ENCODE results near the gene WDR4.
"Not testable (repeated sequence)": the region's sequence is repeated elsewhere in the genome, so short reads cannot be mapped to it uniquely, and the experiment has no call there.

The WDR4 gene

DNA sequence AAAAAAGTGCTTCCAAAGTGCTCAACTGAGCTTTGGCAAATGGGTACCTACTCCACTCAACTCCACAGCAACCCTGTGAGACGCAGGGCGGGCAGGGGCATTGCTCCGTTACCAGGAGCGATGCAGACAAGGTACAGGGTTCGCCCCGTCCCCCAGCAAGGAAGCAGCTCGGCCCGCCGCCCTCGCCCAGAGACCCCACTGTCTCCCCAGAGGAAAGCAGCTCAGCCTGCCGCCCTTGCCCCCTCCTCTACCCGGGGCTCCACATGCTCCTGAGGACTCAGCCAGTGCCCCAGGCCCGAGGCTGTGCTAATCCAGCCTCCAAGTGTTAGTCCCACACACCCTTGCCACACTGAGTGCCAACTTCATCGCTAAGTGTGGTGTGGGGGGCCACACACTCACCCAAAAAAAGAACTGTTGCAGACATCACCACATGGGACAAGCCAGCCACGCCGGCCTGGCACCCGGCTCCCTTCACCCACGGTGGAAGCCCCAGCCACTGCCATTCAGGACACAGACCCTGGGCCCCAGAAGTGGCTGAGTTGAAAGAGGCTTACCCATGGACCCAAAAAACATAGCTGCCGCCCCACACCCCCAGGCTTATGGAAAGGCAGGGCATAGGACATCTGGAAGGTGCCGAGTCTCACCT lies 26.3 kb downstream of the WDR4 start:
- DNase-seq (ENCODE audit: low read depth): no peak

DNA sequence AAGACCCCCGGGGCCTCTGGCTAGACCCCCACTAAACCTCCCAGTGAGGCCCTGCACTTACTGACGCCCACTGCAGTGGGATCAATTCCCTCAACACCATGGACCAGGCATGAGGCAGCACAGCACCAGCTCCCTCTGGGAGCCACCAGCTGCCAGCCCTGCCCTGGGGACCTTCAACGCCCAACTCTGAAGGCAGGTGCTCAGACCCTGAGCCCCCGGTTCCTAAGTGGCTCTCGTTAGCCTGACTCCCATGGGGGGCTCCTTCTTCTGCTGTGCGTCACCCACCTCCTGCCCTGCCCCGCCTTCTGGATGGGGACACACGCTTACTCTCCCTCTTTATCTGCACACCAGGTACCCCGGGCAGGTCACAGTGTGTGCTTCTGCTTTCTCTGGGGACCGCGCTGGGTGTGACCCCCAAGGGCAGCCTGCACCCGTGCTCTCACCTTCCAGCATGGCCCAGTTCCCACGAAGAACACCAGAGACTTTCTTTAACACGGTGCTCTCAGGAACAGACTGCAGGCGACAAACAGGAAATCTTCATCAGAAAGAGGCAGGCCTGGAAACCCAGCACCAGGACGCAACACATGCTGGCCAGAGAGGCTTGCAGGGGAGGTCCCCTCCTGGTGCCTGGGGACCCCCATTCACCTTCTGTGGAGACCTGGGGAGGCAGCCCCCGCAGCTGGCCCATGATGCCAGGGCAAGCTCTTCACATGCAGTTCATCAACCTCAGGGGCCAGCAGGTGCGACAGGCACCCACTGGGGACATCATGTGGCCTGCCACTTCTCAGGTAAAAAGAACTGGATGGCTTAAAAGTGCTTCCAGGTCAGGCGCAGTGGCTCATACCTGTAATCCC lies 27.3 kb downstream of the WDR4 start:
- DNase-seq (ENCODE audit: low read depth): no peak

DNA sequence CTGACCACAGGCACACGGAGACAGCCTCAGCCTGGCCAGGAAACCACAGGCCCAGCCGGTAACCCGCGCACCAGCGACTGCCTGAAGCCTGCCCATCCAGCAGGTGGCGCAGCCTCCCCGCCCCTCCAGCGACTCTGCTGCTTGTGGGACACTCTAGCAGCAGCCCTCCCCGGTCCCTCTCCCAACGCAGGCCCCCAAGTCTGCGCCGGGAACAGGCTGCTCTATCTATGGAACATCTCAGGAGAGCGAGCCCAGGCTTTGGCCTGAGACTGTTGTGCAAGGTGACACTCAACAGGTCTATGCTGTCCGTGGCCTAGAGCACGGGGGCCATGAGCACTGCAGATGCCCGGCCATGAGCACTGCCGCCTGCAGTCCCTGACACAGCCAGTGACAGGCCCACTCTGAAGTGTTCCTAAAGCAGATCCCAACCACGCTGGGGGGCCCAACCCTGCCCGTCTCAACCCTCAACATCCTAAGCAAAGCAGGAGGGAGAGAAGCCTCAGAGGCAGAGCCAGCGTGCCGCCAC lies 28.4 kb downstream of the WDR4 start:
- no peak for DNase-seq (ENCODE audit: low read depth)

DNA sequence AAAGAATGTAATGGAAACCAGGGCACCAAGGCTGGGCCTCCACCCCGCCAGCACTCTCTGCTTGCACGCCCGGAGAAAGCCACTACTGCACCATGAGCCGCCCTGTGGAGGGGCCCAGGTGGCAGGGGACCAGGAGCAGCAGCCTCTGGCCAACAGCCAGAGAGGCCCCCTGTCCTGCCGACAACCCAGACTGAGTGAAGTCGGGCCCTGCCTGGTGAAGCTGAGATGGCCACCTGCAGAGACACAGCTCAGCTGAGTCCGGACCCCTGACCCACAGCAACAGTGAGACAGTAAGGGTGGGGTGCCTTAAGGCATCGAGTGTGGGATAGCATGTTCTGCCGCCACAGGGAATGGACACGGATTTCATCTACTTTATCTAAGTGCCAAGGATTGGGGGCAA lies 28.9 kb downstream of the WDR4 start:
- no peak for DNase-seq (ENCODE audit: low read depth)

DNA sequence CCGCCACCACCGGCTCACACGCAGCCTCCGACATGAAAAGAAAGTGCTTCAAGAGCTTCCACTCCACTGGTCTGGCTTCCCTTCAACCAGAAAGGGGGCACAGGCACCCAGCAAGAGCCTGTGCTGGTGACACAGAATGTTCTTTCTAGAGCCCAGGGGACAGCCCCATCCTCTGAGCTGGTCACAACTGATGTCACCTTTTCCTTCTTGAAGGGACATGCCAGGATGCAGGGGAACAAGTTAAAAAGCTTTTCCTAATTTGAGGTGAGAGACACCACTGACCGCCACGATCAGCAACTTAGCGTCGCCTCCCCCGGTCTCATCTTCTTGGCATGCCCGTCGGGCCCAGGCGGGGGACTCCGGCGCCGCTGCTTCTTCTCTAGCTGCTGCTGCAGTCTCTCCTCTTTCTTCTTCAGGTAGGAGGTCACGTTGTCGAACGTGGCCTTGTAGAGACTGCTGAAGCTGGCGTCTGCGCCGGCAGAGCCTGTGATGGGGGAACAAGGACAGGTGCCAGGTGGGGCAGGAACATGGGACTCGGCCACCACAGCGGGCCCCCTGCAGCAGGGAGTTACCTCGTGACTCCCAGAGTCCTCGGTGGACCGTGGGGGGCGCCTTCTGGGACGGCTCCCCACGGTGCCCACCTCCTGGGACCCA lies 29.5 kb downstream of the WDR4 start:
- no peak for DNase-seq (ENCODE audit: low read depth)

DNA sequence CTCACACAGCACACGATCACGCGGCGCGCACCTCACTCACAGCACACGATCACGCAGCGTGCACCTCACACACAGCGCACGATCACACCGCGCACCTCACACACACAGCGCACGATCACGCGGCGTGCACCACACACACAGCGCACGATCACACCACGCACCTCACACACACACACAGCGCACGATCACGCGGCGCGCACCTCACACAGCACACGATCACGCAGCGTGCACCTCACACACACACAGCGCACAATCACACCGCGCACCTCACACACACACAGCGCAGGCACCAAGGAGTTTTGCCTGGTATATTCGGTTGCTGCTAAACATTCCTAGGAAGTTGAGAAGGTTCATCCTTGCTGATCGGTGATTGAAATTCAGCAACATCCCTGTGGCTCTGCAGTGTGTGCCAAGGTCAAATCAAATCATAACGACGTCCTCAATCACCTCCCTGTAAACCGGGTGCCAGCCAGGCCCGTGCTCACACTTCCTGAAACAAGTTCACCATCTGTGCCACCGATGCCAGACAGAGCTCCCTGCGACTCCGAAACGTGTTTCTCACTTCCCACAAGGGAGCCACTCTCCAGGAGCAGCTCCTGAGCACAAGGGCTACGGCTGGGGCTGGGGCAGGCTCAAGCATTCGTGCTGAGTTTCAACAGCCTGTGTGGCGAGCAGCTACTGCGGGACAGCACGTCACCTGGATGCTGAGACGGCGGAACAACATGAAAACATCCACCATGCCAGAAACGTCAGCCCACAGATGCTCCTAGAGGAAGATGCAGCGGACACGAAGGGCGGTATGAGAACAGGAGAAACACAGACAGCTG lies 30.2 kb downstream of the WDR4 start:
- DNase-seq (ENCODE audit: low read depth): no peak

DNA sequence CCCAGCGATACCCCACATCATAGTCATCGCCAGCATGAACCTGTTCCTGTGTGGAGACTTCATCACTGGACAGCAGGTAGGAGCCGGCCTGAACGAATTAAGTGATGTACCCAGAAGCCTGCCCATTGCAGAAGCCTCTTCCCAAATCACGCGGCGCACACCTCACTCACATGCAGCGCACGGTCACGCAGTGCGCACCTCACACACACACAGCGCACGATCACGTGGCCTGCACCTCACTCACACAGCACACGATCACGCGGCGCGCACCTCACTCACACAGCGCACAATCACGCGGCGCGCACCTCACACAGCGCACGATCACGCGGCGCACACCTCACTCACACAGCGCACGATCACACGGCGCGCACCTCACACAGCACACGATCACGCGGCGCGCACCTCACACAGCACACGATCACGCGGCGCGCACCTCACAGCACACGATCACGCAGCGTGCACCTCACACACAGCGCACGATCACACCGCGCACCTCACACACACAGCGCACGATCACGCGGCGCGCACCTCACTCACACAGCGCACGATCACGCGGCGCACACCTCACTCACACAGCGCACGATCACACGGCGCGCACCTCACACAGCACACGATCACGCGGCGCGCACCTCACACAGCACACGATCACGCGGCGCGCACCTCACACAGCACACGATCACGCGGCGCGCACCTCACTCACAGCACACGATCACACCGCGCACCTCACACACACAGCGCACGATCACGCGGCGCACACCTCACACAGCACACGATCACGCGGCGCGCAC lies 31.0 kb downstream of the WDR4 start:
- DNase-seq (ENCODE audit: low read depth): not testable (repeated sequence)

DNA sequence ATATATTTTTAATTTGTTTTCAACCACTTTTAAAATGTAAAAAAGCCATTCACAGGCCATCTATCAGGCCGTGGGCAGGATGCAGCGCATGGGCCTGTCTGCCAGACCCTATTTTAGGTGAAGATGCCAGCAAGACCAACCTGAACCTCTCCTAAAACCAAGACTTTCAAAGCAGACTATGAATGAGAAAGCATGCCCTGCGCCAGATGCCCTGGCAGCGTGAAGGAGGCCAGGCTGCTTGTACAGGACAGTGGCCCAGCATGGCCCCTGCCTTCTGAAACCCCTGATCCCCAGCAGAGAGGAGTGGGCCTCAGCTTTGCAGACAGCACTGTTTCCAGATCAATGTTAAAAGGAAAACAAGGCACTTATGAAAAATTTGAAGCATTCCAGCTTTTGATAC lies 31.6 kb downstream of the WDR4 start:
- DNase-seq (ENCODE audit: low read depth): no peak

DNA sequence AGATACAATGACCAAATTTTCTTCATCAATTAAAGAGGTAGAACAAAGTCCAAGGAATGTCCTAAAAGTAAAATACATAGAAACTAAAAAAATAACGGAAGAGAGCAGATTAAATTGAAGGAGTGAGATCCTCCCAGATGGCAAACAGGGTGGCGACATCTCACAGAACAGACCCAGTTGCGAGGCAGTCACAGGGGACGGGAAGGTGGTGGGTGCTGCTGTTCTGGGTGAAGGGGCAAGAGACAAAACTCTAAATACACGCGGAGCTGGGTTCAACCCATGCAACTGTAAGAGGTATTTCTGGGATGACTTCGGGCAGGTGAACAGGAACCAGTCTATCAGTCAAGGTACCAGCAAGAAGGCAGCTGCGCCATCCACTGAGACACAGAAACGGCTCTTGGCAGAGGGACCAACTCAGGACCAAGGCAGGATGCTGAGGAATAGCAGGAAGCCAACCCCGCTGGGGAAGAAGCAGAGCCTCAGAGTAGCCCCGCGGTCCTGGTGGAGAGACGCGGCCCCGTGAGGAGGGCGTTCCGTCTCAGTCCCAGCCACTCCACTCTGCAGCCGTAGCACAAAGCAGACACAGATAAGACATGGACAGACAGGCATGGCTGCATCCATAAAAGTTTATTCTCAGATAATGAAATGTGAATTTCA lies 32.2 kb downstream of the WDR4 start:
- DNase-seq (ENCODE audit: low read depth): no peak

DNA sequence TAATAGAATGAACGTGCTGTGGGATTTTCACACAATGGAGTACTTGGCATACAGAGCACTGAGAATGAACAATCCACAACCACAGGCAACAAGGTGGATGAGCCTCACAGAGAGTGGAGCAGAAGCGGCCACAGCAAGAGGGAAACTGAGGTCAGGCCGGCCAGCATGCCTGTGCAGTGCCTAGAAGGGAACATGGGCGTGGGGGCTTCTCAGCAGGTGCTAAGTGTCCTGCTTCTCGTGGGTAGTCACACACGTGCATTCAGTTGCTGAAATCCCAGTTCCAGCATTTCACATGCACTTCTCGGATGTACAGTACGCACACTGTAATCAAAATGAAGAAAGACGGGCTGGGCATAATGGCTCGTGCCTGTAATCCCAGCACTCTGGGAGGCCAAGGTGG lies 33.1 kb downstream of the WDR4 start:
- DNase-seq (ENCODE audit: low read depth): no peak

DNA sequence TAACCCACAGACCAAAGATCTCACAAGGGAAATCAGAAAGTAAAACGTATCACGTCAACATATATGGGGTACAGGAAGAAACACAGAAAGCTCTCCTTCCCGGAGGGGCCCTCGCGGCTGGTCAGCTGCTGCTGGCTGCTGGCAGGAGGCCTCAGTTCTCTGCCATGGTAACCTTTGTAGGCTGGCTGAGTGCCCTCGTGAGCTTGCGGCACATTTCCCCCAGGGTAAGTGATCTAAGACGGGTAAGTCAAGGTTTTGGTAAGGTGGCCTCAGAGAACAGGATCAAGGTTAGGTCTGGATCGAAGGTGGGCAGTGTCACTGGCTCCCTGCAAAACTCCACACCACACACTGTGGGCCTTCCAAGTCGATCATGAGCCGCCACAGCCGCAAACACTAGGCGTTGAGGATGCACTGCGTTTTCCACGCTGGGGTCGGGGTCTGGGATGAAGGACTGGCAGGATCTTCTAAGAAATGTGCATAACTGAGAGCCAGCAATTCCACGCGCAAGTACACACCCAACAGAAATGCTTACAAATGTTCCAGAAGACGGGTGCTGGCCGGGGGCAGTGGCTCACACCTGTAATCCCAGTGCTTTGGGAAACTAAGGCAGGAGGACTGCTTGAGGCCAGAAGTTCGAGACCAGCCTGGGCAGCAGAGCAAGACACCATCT lies 33.9 kb downstream of the WDR4 start:
- DNase-seq (ENCODE audit: low read depth): no peak

DNA sequence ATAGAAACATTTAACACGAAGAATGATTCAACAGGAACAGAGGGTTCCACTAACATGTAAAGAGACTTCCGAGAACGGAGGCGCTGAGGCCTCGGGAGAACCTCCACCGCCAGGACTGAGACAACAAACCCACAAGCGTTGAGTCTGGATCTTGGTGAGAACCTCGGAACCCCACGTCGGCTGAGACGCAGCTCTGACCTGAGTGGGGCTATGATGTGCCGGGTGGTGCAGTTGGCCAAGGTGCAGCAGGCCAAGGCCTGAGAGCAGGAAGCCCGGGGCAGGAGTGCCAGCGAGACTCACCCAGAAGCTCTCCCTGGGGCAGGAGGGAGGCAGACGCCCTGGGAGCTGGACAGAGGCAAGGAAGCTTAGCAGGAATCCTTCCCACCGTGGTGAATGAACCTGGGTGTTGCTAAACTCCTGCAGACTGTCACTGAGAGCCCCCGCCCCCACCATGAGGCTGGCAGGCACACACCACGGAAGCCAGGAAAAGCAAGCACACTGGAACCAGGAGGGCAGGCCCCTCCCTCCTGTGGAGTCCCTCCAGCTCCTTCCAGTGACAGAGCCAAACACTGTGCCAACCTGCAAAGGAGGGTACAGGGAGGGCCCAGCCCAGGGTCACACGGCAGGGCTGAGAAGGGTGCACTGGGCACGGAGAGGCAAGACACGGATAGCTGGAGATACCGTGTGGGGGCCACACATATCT lies 34.8 kb downstream of the WDR4 start:
- DNase-seq (ENCODE audit: low read depth): no peak

DNA sequence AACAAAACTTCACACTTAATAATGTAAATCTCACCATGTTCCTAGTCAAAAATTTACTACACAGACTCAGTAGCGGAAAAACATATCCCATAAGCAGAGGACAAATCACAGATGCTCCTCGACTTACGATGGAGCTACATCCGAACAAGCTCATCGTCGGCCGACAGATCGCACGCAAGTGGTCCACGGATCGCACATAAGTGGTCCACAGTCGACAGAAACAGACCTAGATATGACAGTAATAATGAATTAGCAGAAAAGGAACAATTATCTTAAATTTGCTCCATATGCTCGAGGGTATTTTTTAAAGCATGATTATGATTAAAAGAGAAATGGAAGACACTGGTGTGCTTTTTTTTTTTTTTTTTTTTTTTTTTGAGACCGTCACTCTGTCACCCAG lies 36.3 kb downstream of the WDR4 start:
- no peak for DNase-seq (ENCODE audit: low read depth)

DNA sequence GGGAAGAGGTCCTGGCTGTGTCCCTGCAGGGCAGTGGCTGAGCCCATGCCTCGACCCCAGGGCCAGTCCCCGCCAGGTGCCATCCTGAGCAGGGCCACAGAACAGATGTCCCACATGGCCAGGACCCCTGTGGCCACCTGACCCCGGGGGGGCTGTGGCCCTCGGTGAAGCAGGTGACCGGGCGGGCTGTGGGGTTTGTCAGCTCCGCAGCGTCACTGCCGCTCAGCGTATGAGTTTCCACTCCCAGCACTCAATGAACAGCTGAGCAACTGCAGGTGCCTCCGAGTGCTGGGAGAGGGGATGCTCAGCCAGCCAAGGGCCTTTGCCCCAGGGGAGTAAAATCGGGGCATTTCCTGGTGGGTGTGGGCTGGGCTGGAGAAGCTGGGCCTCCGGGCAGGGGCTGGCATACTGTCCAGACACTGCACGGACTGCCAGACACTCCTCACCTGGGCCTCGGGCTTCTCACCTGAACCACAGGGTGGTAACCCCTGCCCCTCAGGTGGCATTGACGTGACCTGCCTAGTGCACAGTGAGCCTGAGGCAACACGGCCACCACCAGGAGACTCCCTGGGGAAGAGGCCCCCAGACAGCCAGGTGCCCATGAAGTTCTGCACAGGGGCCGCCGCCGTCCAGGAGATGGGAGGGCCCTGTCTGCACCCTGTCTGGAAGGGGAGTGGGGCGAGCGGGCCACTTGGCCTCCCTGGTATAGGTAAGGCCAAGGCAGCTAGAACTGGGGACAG lies 37.3 kb downstream of the WDR4 start:
- DNase-seq (ENCODE audit: low read depth): not testable (repeated sequence)

DNA sequence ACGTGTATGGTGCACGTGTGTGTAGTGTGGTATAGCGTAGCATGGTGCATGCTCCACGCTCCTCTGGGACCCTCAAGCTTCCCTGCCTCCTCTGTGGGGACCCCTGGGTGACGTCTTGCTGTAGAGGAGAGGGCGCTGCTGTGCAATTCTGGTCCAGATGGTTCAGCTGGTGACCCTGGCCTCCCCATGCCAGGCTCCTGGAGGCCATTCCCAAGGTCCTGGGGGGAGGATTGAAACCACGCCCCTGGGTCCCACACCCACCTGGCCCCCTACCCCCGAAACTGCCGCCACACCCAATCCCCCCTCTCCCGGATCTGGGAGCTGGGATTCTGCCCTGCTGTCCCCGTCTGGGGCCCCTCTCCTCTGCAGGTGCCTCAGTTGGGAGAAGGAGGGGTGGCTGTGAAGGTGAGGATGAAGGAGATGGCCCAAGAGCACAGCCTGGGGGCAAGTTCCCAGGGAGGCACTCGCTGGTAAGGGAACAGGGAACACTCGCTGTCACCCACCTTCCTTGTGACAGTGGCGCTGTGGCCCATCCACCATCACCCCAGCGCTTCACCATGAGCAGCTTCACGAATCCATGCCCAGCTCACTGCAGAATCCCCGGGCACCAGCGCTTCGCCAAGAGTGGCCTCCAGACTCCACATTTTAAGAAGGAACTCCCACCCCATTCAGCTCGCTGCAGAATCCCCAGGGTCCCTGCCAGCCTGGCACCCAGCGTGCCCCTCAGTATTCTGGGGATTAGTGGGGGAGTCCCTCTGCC lies 38.0 kb downstream of the WDR4 start:
- DNase-seq (ENCODE audit: low read depth): no peak

DNA sequence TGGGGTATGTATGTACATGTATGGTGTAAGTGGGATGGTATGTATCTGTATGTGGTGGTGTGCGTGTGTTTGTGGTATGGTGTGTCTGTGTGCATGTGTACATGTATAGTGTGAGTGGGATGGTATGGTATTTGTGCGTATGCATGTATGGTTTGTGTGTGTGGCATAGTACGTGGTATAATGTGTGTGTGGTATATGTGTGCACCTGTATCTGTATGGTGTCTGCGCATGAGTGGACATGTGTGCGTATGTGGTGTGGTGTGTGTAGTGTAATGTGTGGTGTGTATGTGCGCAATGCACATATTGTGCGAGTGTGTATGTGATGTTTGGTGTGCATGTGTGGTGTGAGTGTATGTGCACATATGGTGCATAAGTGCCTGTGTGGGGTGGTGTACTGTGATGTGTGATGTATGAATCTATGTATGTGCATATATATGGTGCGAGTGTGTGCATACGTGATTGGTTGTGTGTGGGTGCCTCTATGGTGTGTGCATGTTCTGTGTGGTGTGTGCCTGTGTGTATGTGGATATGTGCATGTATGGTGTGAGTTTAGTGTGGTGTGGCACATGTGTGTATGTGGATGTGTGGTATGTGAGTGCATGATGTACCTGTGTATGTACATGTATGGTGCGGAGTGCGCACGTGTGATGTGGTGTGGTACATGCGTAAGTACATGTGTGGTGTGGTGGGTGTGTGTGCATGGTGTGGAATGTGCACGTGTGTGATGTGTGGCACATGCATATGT lies 38.8 kb downstream of the WDR4 start:
- DNase-seq (ENCODE audit: low read depth): no peak

All from EH (cell line).